H1 (cell line): ENCODE results near the gene DIPK1A. TPM values are rescaled to one million over a fixed set of nuclear protein-coding genes. Genes with fewer than 3 reads are reported as not detected.

Experiments
- BACH1 ChIP-seq: IDR thresholded peaks from 2 replicates; pipeline ENCODE4 v1.6.1; 2012; ENCODE audit warnings: low read length, improper control_type of control experiment
- CHD2 ChIP-seq: IDR thresholded peaks from 2 replicates; pipeline ENCODE4 v1.6.1; 2012; ENCODE audit warnings: low read length, improper control_type of control experiment
- KDM4A ChIP-seq: IDR thresholded peaks from one replicate; pipeline ENCODE4 v1.7.1; 2012; ENCODE audit warnings: low read depth, mild to moderate bottlenecking, moderate library complexity, low read length, inconsistent platforms; ENCODE audit not compliant: severe bottlenecking
- PHF8 ChIP-seq: fragments of 200-600 bp; sonication (generic); conservative IDR thresholded peaks from 2 replicates; pipeline ENCODE4 v1.7.1; 2012; ENCODE audit warnings: low read depth, mild to moderate bottlenecking, inconsistent platforms, low read length, moderate library complexity
- POLR2A ChIP-seq, 2 experiments: IDR thresholded peaks; 1 replicate in 1 of 2; 2 replicates in 1 of 2; pipeline ENCODE4 v1.6.1; 2011; ENCODE audit warnings: low read depth in 2 of 2, low read length in 2 of 2, mild to moderate bottlenecking in 2 of 2; ENCODE audit errors: control extremely low read depth in 1 of 2
- POU5F1 ChIP-seq: IDR thresholded peaks from 2 replicates; pipeline ENCODE4 v1.6.1; 2011; ENCODE audit warnings: low read depth, mild to moderate bottlenecking, low read length, moderate library complexity
- RNF2 ChIP-seq: fragments of 200-900, 300-1000 bp; sonication (generic); IDR thresholded peaks from 2 replicates; pipeline ENCODE4 v1.7.1; 2016; ENCODE audit warnings: borderline replicate concordance, low read depth, mild to moderate bottlenecking, antibody characterized with exemption, low read length; ENCODE audit not compliant: poor library complexity, severe bottlenecking; ENCODE audit errors: missing control alignments
- polyA plus RNA-seq, 7 experiments: library from polyadenylated mRNA; depleted of rRNA in 3 of 7; stranded (reverse) in 5 of 7; unstranded in 2 of 7; fragments of >200 nt in 5 of 7; fragments of 200-250 nt in 2 of 7; gene quantifications; 1 replicate in 5 of 7; 2 replicates in 1 of 7; 4 replicates in 1 of 7; pipeline versions ENCODE4 v1.2.1 to v1.2.3, GENCODE V29; 2011 to 2013; ENCODE audit warnings: missing spikeins in 2 of 7, mixed read lengths in 2 of 7
- total RNA-seq: library from RNA; stranded (reverse); fragmentation: NEBNext Ultra II Directional; extraction: Animal tissue kit (Norgen Biotek cat#: 25700); gene quantifications from 2 replicates; pipeline ENCODE4 v1.2.1, GENCODE V29; 2021

Gene DIPK1A
- total and polyA plus RNA-seq, 2 of the 8 experiments (the other 6 are each of a cell fraction or from before 2014, with no cell fraction given): 2.5 to 5.0 TPM

- TF ChIP-seq RNF2 (no peak), CHD2 (no peak), POLR2A (IDR thresholded peaks at IDR 0.05; ENCODE audit: control extremely low read depth in 1 of 2, low read depth in 2 of 2, low read length in 2 of 2) (no peak), POU5F1 (no peak), BACH1 (no peak), PHF8 (no peak), KDM4A (no peak)
- TF ChIP-seq, all 59 proteins: peak for 0
Measured at GRCh38 chr1:92838519-92838918, 122.7 kb downstream of the DIPK1A start (continued).
